Activated CD4-positive, alpha-beta T cell treated with anti-CD3 and anti-CD28 coated beads, Interleukin-2, amount 50 U/mL, for 48 hours (primary cell): ENCODE results near the gene MTA1.

Experiments used
- DNase-seq, 2 experiments: peaks; one replicate each; pipeline ENCODE4 v3.0.0-alpha.2; 2020

The MTA1 gene

GRCh38 chr14:105467249-105467941 lies 47.8 kb downstream of the MTA1 start:
- no peak for DNase-seq

GRCh38 chr14:105467942-105468471 lies 48.4 kb downstream of the MTA1 start:
- DNase-seq = no peak

- no peak for DNase-seq
These were observed 49.1 kb downstream of the MTA1 start for GRCh38 chr14:105468621-105469241.

- no peak for DNase-seq
These were observed 50.1 kb downstream of the MTA1 start for GRCh38 chr14:105469456-105470349.

- DNase-seq = no peak
These were observed 51.0 kb downstream of the MTA1 start for GRCh38 chr14:105470350-105471296.

- DNase-seq = no peak
These were observed 51.7 kb downstream of the MTA1 start for GRCh38 chr14:105471297-105471821.

GRCh38 chr14:105471823-105472485 lies 52.3 kb downstream of the MTA1 start:
- no peak for DNase-seq

GRCh38 chr14:105472486-105472991 lies 52.9 kb downstream of the MTA1 start:
- no peak for DNase-seq

- no peak for DNase-seq
These were observed 53.5 kb downstream of the MTA1 start for GRCh38 chr14:105473033-105473676.

GRCh38 chr14:105473677-105474482 lies 54.3 kb downstream of the MTA1 start:
- peak; percentile 67 to 68 for DNase-seq

GRCh38 chr14:105474483-105475268 lies 55.0 kb downstream of the MTA1 start, which contains the start of gene CRIP2:
Gene CRIP2, plus strand, starts transcription at chr14:105474821. Its CDS starts 42 bp downstream, at chr14:105474863.
- DNase-seq = peak in 1 of 2 experiments; percentile 26

GRCh38 chr14:105475269-105476096 lies 55.9 kb downstream of the MTA1 start:
- no peak for DNase-seq

- DNase-seq = no peak
These were observed 56.6 kb downstream of the MTA1 start for GRCh38 chr14:105476097-105476830.

- DNase-seq = no peak
These were observed 57.4 kb downstream of the MTA1 start for GRCh38 chr14:105476831-105477659.

- DNase-seq = no peak
These were observed 58.2 kb downstream of the MTA1 start for GRCh38 chr14:105477660-105478397.
